Measurements from ENCODE around the gene GABRR2.

GRCh38 chr6:89284081-89284480, 31.0 kb downstream of the GABRR2 start:
- TF ChIP-seq CTCF (IDR thresholded peaks at IDR 0.05) (no peak), POLR2A (IDR thresholded peaks at IDR 0.05) (no peak)
